DND-41 (cell line): ENCODE data around the gene GPR42.
"Not testable (repeated sequence)": the region's sequence is repeated elsewhere in the genome, so short reads cannot be mapped to it uniquely, and the experiment has no call there.

ENCODE experiments used
- ATAC-seq: fragments of 200-7000 bp; cut with Tn5 transposase; 3 replicates; pipeline ENCODE4 v1.9.1; 2021; ENCODE audit warnings: low read depth; ENCODE audit not compliant: insufficient read depth
- DNase-seq: peaks from one replicate; pipeline ENCODE4 v3.0.0-alpha.2; 2020
- H2AFZ ChIP-seq: 2 replicates; pipeline ENCODE4 v1.6.0; 2012; ENCODE audit warnings: low read depth, low read length
- H3K27ac ChIP-seq: 2 replicates; pipeline ENCODE4 v1.5.1; 2012; ENCODE audit warnings: low read length, inconsistent platforms
- H3K27me3 ChIP-seq: fragments of 200-600 bp; sonication (generic); 2 replicates; pipeline ENCODE4 v1.6.0; 2012; ENCODE audit warnings: low read length, mild to moderate bottlenecking, inconsistent platforms; ENCODE audit not compliant: insufficient read depth, poor library complexity
- H3K36me3 ChIP-seq: 2 replicates; pipeline ENCODE4 v1.5.1; 2012; ENCODE audit warnings: low read length, inconsistent platforms; ENCODE audit not compliant: insufficient read depth
- H3K4me1 ChIP-seq: 2 replicates; pipeline ENCODE4 v1.5.1; 2012; ENCODE audit warnings: mild to moderate bottlenecking, low read length; ENCODE audit not compliant: insufficient read depth
- H3K4me2 ChIP-seq: 2 replicates; pipeline ENCODE4 v1.6.0; 2012; ENCODE audit warnings: mild to moderate bottlenecking, moderate library complexity, low read length, inconsistent platforms; ENCODE audit not compliant: insufficient read depth
- H3K4me3 ChIP-seq, 2 experiments: fragments of 200-600 bp in 1 of 2; shearing (Covaris generic) in 1 of 2; 2 replicates each; pipeline ENCODE4 v1.5.1; 2012 to 2016; ENCODE audit warnings: inconsistent platforms in 2 of 2, low read length in 2 of 2, mild to moderate bottlenecking in 2 of 2, low read depth in 1 of 2, moderate library complexity in 1 of 2
- H3K79me2 ChIP-seq: 2 replicates; pipeline ENCODE4 v1.6.0; 2012; ENCODE audit warnings: low read length, inconsistent platforms; ENCODE audit not compliant: insufficient read depth
- H3K9ac ChIP-seq: 2 replicates; pipeline ENCODE4 v1.6.0; 2012; ENCODE audit warnings: low read depth, mild to moderate bottlenecking, inconsistent platforms, low read length, moderate library complexity
- H3K9me3 ChIP-seq: 2 replicates; pipeline ENCODE4 v1.5.1; 2012; ENCODE audit warnings: low read length, moderate library complexity, mild to moderate bottlenecking, inconsistent platforms; ENCODE audit not compliant: insufficient read depth, severe bottlenecking
- H4K20me1 ChIP-seq: 2 replicates; pipeline ENCODE4 v1.6.0; 2012; ENCODE audit warnings: low read length; ENCODE audit not compliant: insufficient read depth
- EZH2 ChIP-seq: IDR thresholded peaks from 3 replicates; pipeline ENCODE4 v1.6.1; 2012; ENCODE audit warnings: borderline replicate concordance, low read depth, mild to moderate bottlenecking, moderate library complexity, low read length, inconsistent platforms; ENCODE audit not compliant: severe bottlenecking
- TF ChIP-seq, protein P1 (sequence below): IDR thresholded peaks from 2 replicates; pipeline ENCODE4 v1.5.1; 2012; ENCODE audit warnings: borderline replicate concordance, low read length, moderate library complexity, mild to moderate bottlenecking; ENCODE audit not compliant: poor library complexity, severe bottlenecking; ENCODE audit errors: extremely low read depth

GPR42 gene

DNA sequence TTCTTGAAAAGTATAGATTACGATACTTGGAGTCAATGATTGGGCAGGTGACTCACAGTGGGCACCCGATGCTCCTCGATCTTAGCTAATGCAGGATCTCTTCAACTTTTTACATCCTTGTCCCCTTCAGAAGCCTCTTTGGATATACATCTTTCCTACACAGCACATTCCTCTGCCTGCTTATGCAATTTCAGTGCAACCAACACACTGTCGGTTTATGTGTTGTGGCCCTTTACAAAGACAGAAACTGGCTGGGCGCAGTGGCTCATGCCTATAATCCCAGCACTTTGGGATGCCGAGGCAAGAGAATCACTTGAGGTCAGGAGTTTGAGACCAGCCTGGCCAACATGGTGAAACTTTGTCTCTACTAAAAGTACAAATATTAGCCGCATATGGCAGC lies 2.6 kb downstream of the GPR42 start:
- Histone ChIP-seq H3K79me2 (no peaks in the 10 kb centered on the region), H4K20me1 (no peaks in the 10 kb centered on the region), H3K27ac (no peak overlapping the region), H3K4me2 (no peak overlapping the region), H3K4me1 (no peaks in the 10 kb centered on the region), H3K27me3 (no peaks in the 10 kb centered on the region), H3K4me3 (no peak overlapping the region), H3K9ac (no peak overlapping the region), H3K36me3 (no peaks in the 10 kb centered on the region), H3K9me3 (no peaks in the 10 kb centered on the region), H2AFZ (no peak overlapping the region)
- ATAC-seq (no peak), DNase-seq (no peak)
- no peak for TF ChIP-seq EZH2
- TF ChIP-seq, protein P1, sequence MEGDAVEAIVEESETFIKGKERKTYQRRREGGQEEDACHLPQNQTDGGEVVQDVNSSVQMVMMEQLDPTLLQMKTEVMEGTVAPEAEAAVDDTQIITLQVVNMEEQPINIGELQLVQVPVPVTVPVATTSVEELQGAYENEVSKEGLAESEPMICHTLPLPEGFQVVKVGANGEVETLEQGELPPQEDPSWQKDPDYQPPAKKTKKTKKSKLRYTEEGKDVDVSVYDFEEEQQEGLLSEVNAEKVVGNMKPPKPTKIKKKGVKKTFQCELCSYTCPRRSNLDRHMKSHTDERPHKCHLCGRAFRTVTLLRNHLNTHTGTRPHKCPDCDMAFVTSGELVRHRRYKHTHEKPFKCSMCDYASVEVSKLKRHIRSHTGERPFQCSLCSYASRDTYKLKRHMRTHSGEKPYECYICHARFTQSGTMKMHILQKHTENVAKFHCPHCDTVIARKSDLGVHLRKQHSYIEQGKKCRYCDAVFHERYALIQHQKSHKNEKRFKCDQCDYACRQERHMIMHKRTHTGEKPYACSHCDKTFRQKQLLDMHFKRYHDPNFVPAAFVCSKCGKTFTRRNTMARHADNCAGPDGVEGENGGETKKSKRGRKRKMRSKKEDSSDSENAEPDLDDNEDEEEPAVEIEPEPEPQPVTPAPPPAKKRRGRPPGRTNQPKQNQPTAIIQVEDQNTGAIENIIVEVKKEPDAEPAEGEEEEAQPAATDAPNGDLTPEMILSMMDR: no peak

DNA sequence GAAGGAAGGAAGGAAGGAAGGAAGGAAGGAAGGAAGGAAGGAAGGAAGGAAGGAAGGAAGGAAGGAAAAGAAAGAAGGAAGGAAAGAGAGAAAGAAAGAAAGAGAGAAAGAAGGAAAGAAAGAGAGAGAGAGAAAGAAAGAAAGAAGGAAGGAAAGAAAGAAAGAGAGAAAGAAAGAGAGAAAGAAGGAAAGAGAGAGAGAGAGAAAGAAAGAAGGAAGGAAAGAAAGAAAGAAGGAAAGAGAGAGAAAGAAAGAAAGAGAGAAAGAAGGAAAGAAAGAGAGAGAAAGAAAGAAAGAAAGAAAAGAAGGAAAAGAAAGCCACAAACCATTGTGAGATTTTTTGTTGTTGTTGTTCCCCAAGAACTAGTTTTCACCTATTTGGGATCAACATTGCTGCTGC lies 3.2 kb downstream of the GPR42 start:
- not testable (repeated sequence) for H4K20me1 ChIP-seq, H3K9me3 ChIP-seq, H2AFZ ChIP-seq, H3K79me2 ChIP-seq, H3K9ac ChIP-seq, H3K27me3 ChIP-seq, H3K36me3 ChIP-seq, H3K27ac ChIP-seq, ATAC-seq, H3K4me1 ChIP-seq, H3K4me3 ChIP-seq, H3K4me2 ChIP-seq, DNase-seq

DNA sequence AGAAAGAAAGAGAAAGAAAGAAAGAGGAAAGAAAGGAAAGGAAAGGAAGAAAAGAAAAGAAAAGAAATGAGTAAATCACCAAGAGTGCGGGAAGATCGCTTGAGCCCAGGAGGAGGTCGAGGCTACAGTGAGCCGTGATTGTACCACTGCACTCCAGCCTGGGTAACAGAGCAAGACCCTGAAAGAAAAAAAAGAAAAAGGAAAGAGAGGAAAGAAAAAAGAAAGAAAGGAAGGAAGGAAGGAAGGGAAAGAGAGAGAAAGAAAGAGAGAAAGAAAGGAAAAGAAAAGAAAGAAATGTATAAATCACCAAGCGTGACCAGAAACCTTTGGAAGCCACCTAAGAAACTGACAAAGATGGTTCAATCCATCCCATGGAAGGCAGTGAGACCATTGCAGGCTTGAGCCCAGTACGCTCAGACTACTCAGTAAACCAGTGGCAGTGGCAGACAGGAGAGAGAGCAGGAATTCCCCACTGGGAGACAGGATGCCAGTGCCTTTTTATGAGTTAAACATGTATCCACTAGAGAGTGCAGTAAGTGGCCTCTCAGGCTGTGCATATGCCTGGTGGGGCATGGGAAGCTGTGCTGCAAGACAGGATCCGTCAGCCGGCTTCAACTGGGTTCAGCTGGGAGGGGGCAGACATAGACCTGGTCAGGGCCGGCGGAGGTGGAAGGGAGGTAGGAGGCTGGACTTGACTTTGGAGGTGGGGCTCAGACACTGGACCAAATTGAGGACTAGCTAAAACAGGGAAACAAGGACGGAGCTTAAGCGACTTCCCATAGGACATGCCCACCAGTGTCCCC lies 4.8 kb downstream of the GPR42 start:
- Histone ChIP-seq H3K4me1 (no peaks in the 10 kb centered on the region), H3K79me2 (no peaks in the 10 kb centered on the region), H3K27ac (no peak overlapping the region), H3K27me3 (no peaks in the 10 kb centered on the region), H3K4me3 (no peak overlapping the region), H2AFZ (no peak overlapping the region), H3K4me2 (no peak overlapping the region), H3K9me3 (no peaks in the 10 kb centered on the region), H4K20me1 (no peaks in the 10 kb centered on the region), H3K9ac (no peak overlapping the region), H3K36me3 (no peaks in the 10 kb centered on the region)
- DNase-seq: no peak
- TF ChIP-seq, protein P1: no peak
- TF ChIP-seq EZH2: no peak
- ATAC-seq: no peak

DNA sequence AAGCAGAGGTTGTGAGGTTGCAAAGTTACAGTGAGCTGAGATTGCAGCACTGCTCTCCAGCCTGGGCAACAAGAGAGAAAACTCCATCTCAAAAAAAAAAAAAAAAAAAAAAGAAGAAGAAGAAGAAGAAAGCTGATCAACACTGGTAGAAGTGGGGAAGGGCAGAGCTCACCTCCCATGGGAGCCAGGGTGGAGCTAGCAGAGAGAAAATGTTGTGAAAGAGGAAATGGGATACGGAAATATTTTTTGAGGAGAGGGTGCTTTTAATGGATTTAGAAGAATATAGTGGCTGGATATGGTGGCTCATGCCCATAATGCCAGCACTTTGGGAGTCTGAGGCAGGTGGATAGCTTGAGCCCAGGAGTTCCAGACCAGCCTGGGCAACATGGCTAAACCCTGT lies 6.8 kb downstream of the GPR42 start:
- Histone ChIP-seq H4K20me1 (no peaks in the 10 kb centered on the region), H2AFZ (no peak overlapping the region), H3K9me3 (no peaks in the 10 kb centered on the region), H3K36me3 (no peaks in the 10 kb centered on the region), H3K27ac (no peak overlapping the region), H3K27me3 (peaks cover 3% of the 10 kb centered on the region), H3K4me2 (no peak overlapping the region), H3K4me3 (no peak overlapping the region), H3K4me1 (no peaks in the 10 kb centered on the region), H3K79me2 (no peaks in the 10 kb centered on the region), H3K9ac (no peak overlapping the region)
- ATAC-seq (no peak), DNase-seq (no peak)
- no peak for TF ChIP-seq EZH2
- TF ChIP-seq, protein P1: no peak
